ENCODE measurements around the gene FCHSD2.
"Not testable (repeated sequence)": the region's sequence is repeated elsewhere in the genome, so short reads cannot be mapped to it uniquely, and the experiment has no call there.

DNA sequence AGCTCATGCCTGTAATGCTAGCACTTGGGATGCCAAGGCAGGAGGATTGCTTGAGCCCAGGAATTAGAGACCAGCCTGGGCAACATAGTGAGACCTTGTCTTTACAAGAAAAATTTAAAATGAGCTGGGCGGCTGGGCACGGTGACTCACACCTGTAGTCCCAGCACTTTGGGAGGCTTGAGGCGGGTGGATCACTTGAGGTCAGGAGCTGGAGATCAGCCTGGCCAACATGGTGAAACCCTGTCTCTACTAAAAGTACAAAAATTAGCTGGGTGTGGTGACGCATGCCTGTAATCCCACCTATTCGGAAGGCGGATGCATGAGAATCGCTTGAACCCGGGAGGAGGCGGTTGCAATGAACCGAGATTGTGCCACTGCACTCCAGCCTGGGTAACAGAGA lies 330.4 kb downstream of the FCHSD2 start:
- TF ChIP-seq POLR2A (IDR thresholded peaks at IDR 0.05; ENCODE audit: low read depth, low read length); TAF1 (IDR thresholded peaks at IDR 0.05; ENCODE audit: low read depth, low read length); POLR2AphosphoS5 (IDR thresholded peaks at IDR 0.05; ENCODE audit: low read depth, low read length); SPI1 (IDR thresholded peaks at IDR 0.05; ENCODE audit: low read depth, low read length); PAX5 (IDR thresholded peaks at IDR 0.05; ENCODE audit: insufficient read depth, low read length, severe bottlenecking); POU2F2 (IDR thresholded peaks at IDR 0.05; ENCODE audit: low read depth, low read length): not testable (repeated sequence)

Measured in GM12891 (cell line).